ENCODE data around the gene CCDC192.

The CCDC192 gene, protein sequence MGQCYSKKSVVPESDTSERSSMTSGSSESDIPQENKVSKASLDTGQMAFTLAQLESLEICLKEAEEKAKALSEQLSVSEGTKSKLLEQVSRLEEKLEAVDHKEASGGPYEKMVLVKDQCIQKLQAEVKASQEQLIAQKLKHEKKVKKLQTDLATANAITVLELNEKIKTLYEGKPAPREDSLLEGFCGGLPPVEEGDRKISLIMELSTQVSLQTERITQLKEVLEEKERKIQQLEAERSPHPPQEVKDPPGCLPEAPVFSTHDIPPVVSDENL

GRCh38 chr5:127702926-127703561 is at the start of gene CCDC192:
CCDC192 (plus strand) TSS chr5:127703391; CDS start chr5:127703446, 55 bp downstream.
- H3K9me3 ChIP-seq (ENCODE audit: control insufficient read depth, insufficient read depth, low read length): no peaks in the 10 kb centered on the region
- H3K9me2 ChIP-seq (replicated peaks; ENCODE audit: control insufficient read depth, low read length): no peaks in the 10 kb centered on the region
- no peaks in the 10 kb centered on the region for H3F3A ChIP-seq (ENCODE audit: control insufficient read depth, insufficient read depth)
- H3K4me3 ChIP-seq (ENCODE audit: low read length): no peak within 1 kb of the TSS
- no peak within 1 kb of the TSS for H3K27ac ChIP-seq (ENCODE audit: low read depth, low read length)
- no peaks in the 10 kb centered on the region for H3K79me2 ChIP-seq (ENCODE audit: control insufficient read depth, low read length)
- no peak within 1 kb of the TSS for H3K4me2 ChIP-seq (ENCODE audit: low read length)
- no peaks in the 10 kb centered on the region for H3K4me1 ChIP-seq (ENCODE audit: control insufficient read depth, low read length)
- TF ChIP-seq EZH2phosphoT487 (IDR thresholded peaks at IDR 0.05; ENCODE audit: borderline replicate concordance, low read length): no peak
- no peak for TF ChIP-seq CTCF (IDR thresholded peaks at IDR 0.05; ENCODE audit: low read depth, low read length, poor library complexity, severe bottlenecking)
- H4K20me1 ChIP-seq (ENCODE audit: control insufficient read depth, insufficient read depth, low read depth, low read length): no peaks in the 10 kb centered on the region
- no peaks in the 10 kb centered on the region for H3K27me3 ChIP-seq (ENCODE audit: control insufficient read depth, low read length)
- H3K36me3 ChIP-seq (ENCODE audit: control insufficient read depth, low read length): no peaks in the 10 kb centered on the region

GRCh38 chr5:127656825-127657224 is 46.4 kb upstream of the CCDC192 start:
- Histone ChIP-seq H3K27me3 (ENCODE audit: control insufficient read depth, low read length) (no peaks in the 10 kb centered on the region), H3K4me1 (ENCODE audit: control insufficient read depth, low read length) (no peaks in the 10 kb centered on the region)

GRCh38 chr5:127660047-127660733 is 43.0 kb upstream of the CCDC192 start:
- no peaks in the 10 kb centered on the region for H3K27me3 ChIP-seq (ENCODE audit: control insufficient read depth, low read length)
- H3K4me1 ChIP-seq (ENCODE audit: control insufficient read depth, low read length): no peaks in the 10 kb centered on the region
- no peaks in the 10 kb centered on the region for H3K9me2 ChIP-seq (replicated peaks; ENCODE audit: control insufficient read depth, low read length)
- no peak overlapping the region for H3K4me2 ChIP-seq (ENCODE audit: low read length)
- no peaks in the 10 kb centered on the region for H3K79me2 ChIP-seq (ENCODE audit: control insufficient read depth, low read length)
- H3K27ac ChIP-seq (ENCODE audit: low read depth, low read length): no peak overlapping the region
- H3K4me3 ChIP-seq (ENCODE audit: low read length): no peak overlapping the region
- TF ChIP-seq EZH2phosphoT487 (IDR thresholded peaks at IDR 0.05; ENCODE audit: borderline replicate concordance, low read length): no peak
- no peak for TF ChIP-seq CTCF (IDR thresholded peaks at IDR 0.05; ENCODE audit: low read depth, low read length, poor library complexity, severe bottlenecking)
- H3K9me3 ChIP-seq (ENCODE audit: control insufficient read depth, insufficient read depth, low read length): no peaks in the 10 kb centered on the region
- no peaks in the 10 kb centered on the region for H4K20me1 ChIP-seq (ENCODE audit: control insufficient read depth, insufficient read depth, low read depth, low read length)
- H3K36me3 ChIP-seq (ENCODE audit: control insufficient read depth, low read length): no peaks in the 10 kb centered on the region
- no peaks in the 10 kb centered on the region for H3F3A ChIP-seq (ENCODE audit: control insufficient read depth, insufficient read depth)

More at GRCh38 chr5:127656825-127657224, 46.4 kb upstream of the CCDC192 start:
- Histone ChIP-seq H3K9me2 (replicated peaks; ENCODE audit: control insufficient read depth, low read length) (no peaks in the 10 kb centered on the region), H3K79me2 (ENCODE audit: control insufficient read depth, low read length) (no peaks in the 10 kb centered on the region), H3K4me3 (ENCODE audit: low read length) (no peak overlapping the region), H3K9me3 (ENCODE audit: control insufficient read depth, insufficient read depth, low read length) (no peaks in the 10 kb centered on the region), H3K4me2 (ENCODE audit: low read length) (no peak overlapping the region), H3F3A (ENCODE audit: control insufficient read depth, insufficient read depth) (no peaks in the 10 kb centered on the region), H4K20me1 (ENCODE audit: control insufficient read depth, insufficient read depth, low read depth, low read length) (no peaks in the 10 kb centered on the region), H3K27ac (ENCODE audit: low read depth, low read length) (no peak overlapping the region), H3K36me3 (ENCODE audit: control insufficient read depth, low read length) (no peaks in the 10 kb centered on the region)
- TF ChIP-seq EZH2phosphoT487 (IDR thresholded peaks at IDR 0.05; ENCODE audit: borderline replicate concordance, low read length) (no peak), CTCF (IDR thresholded peaks at IDR 0.05; ENCODE audit: low read depth, low read length, poor library complexity, severe bottlenecking) (no peak)
